Upper lobe of left lung (tissue), 4 donors: ENCODE measurements around the gene GPA33.

Experiments
- CTCF ChIP-seq, 6 experiments: fragments of 450-650 bp in 4 of 6; fragments of 200-600 bp in 2 of 6; sonication (generic) in 2 of 6; IDR thresholded peaks; one replicate each; pipeline ENCODE4 v1.5.1; 2016 to 2019; ENCODE audit warnings: antibody characterized with exemption in 6 of 6
- POLR2A ChIP-seq, 4 donors: fragments of 450-650 bp; IDR thresholded peaks; one replicate each; pipeline ENCODE4 v1.5.1; 2016 to 2017; ENCODE audit warnings: antibody characterized with exemption in 4 of 4, mild to moderate bottlenecking in 2 of 4
- POLR2AphosphoS5 ChIP-seq, 2 donors: sonication (generic); formaldehyde crosslinking; IDR thresholded peaks; one replicate each; pipeline ENCODE4 v1.5.1; 2017; ENCODE audit warnings: antibody characterized with exemption in 2 of 2

GRCh38 chr1:167093846-167094516 lies 3.8 kb upstream of the GPA33 start, which contains the start of gene STYXL2:
- TF ChIP-seq POLR2AphosphoS5 (IDR thresholded peaks at IDR 0.05) (no peak), CTCF (IDR thresholded peaks at IDR 0.05) (no peak), POLR2A (IDR thresholded peaks at IDR 0.05) (no peak)
